ENCODE measurements around the gene RASSF5.

- TF ChIP-seq CTCF (IDR thresholded peaks at IDR 0.05; ENCODE audit: poor library complexity, severe bottlenecking) (no peak), POLR2AphosphoS5 (IDR thresholded peaks at IDR 0.05) (no peak), RAD21 (conservative IDR thresholded peaks at IDR 0.05) (no peak), EP300 (conservative IDR thresholded peaks at IDR 0.05; ENCODE audit: poor library complexity, severe bottlenecking) (no peak), TAF1 (IDR thresholded peaks at IDR 0.05; ENCODE audit: low read depth) (no peak), SMC3 (conservative IDR thresholded peaks at IDR 0.05; ENCODE audit: poor library complexity) (no peak), EZH2 (IDR thresholded peaks at IDR 0.05; ENCODE audit: borderline replicate concordance, insufficient read depth, low read length, poor library complexity, severe bottlenecking) (no peak), MXI1 (conservative IDR thresholded peaks at IDR 0.05; ENCODE audit: poor library complexity, severe bottlenecking) (no peak)
Measured at GRCh38 chr1:206545351-206545750, 38.0 kb downstream of the RASSF5 start.

All from neural cell (in vitro differentiated cells).